H9 (cell line): ENCODE measurements around the gene ATXN7. TPM values are rescaled to one million over a fixed set of nuclear protein-coding genes. Genes with fewer than 3 reads are reported as not detected.

Experiments
- DNase-seq: peaks from one replicate; pipeline ENCODE4 v3.0.0-alpha.2; 2017
- H2AFZ ChIP-seq: one replicate; pipeline ENCODE4 v1.6.1; 2013; ENCODE audit warnings: mild to moderate bottlenecking, low read length, control low read depth, moderate library complexity
- H2AK5ac ChIP-seq: 2 replicates; pipeline ENCODE4 v1.6.1; 2013; ENCODE audit warnings: low read length, control low read depth, mixed read lengths; ENCODE audit not compliant: insufficient read length
- H2BK120ac ChIP-seq: one replicate; pipeline ENCODE4 v1.6.1; 2013; ENCODE audit warnings: low read depth, mild to moderate bottlenecking, low read length, control low read depth, inconsistent platforms; ENCODE audit not compliant: poor library complexity, severe bottlenecking
- H2BK12ac ChIP-seq: 2 replicates; pipeline ENCODE4 v1.6.1; 2013; ENCODE audit warnings: low read length, control low read depth, mixed read lengths, low read depth; ENCODE audit not compliant: insufficient read length
- H2BK15ac ChIP-seq: 2 replicates; pipeline ENCODE4 v1.6.1; 2013; ENCODE audit warnings: low read depth, low read length, control low read depth
- H2BK20ac ChIP-seq: one replicate; pipeline ENCODE4 v1.6.1; 2013; ENCODE audit warnings: low read depth, mild to moderate bottlenecking, low read length, control low read depth, inconsistent platforms; ENCODE audit not compliant: poor library complexity, severe bottlenecking
- H2BK5ac ChIP-seq: 2 replicates; pipeline ENCODE4 v1.6.1; 2013; ENCODE audit warnings: low read length, control low read depth, mixed read lengths; ENCODE audit not compliant: insufficient read length
- H3K14ac ChIP-seq: 2 replicates; pipeline ENCODE4 v1.6.1; 2013; ENCODE audit warnings: low read length, control low read depth; ENCODE audit not compliant: insufficient read depth
- H3K18ac ChIP-seq: 2 replicates; pipeline ENCODE4 v1.6.1; 2013; ENCODE audit warnings: low read depth, mild to moderate bottlenecking, mixed read lengths, low read length, control low read depth; ENCODE audit not compliant: insufficient read length
- H3K23ac ChIP-seq: 2 replicates; pipeline ENCODE4 v1.6.1; 2013; ENCODE audit warnings: low read length, control low read depth, mixed read lengths, low read depth; ENCODE audit not compliant: insufficient read length
- H3K23me2 ChIP-seq: 2 replicates; pipeline ENCODE4 v1.6.1; 2013; ENCODE audit warnings: low read depth, mild to moderate bottlenecking, mixed read lengths, low read length, control low read depth; ENCODE audit not compliant: insufficient read length, poor library complexity, severe bottlenecking
- H3K27ac ChIP-seq: 2 replicates; pipeline ENCODE4 v1.5.1; 2013; ENCODE audit warnings: low read length, control low read depth, mixed read lengths, low read depth; ENCODE audit not compliant: insufficient read length
- H3K27me3 ChIP-seq: 2 replicates; pipeline ENCODE4 v1.6.1; 2013; ENCODE audit warnings: low read length, control low read depth, inconsistent platforms; ENCODE audit not compliant: insufficient read depth
- H3K4ac ChIP-seq: 2 replicates; pipeline ENCODE4 v1.6.1; 2013; ENCODE audit warnings: low read depth, mild to moderate bottlenecking, control low read depth, inconsistent platforms, low read length, moderate library complexity
- H3K4me1 ChIP-seq: 2 replicates; pipeline ENCODE4 v1.6.1; 2013; ENCODE audit warnings: low read length, control low read depth, inconsistent platforms; ENCODE audit not compliant: insufficient read depth
- H3K4me2 ChIP-seq: 2 replicates; pipeline ENCODE4 v1.6.1; 2013; ENCODE audit warnings: low read length, control low read depth, mixed read lengths; ENCODE audit not compliant: insufficient read length, insufficient read depth
- H3K56ac ChIP-seq: 2 replicates; pipeline ENCODE4 v1.6.1; 2013; ENCODE audit warnings: low read depth, mild to moderate bottlenecking, mixed read lengths, low read length, control low read depth; ENCODE audit not compliant: insufficient read length
- H3K79me1 ChIP-seq: 2 replicates; pipeline ENCODE4 v1.6.1; 2013; ENCODE audit warnings: low read depth, mild to moderate bottlenecking, moderate library complexity, low read length, control low read depth, inconsistent platforms; ENCODE audit not compliant: insufficient read depth, poor library complexity, severe bottlenecking
- H3K79me2 ChIP-seq: 2 replicates; pipeline ENCODE4 v1.6.1; 2013; ENCODE audit warnings: low read length, control low read depth, inconsistent platforms; ENCODE audit not compliant: insufficient read depth
- H3K9ac ChIP-seq: 2 replicates; pipeline ENCODE4 v1.6.1; 2013; ENCODE audit warnings: low read length, control low read depth, mixed read lengths; ENCODE audit not compliant: insufficient read length; ENCODE audit errors: extremely low read depth
- H3K9me3 ChIP-seq: one replicate; pipeline ENCODE4 v1.6.1; 2013; ENCODE audit warnings: low read depth, low read length, inconsistent platforms; ENCODE audit not compliant: control insufficient read depth
- H3T11ph ChIP-seq: one replicate; pipeline ENCODE4 v1.6.1; 2013; ENCODE audit warnings: mild to moderate bottlenecking, low read length, control low read depth, inconsistent platforms
- H4K20me1 ChIP-seq: one replicate; pipeline ENCODE4 v1.6.1; 2013; ENCODE audit not compliant: control insufficient read depth, insufficient read length, insufficient read depth
- H4K5ac ChIP-seq: 2 replicates; pipeline ENCODE4 v1.6.1; 2013; ENCODE audit warnings: low read depth, mild to moderate bottlenecking, mixed read lengths, low read length, control low read depth; ENCODE audit not compliant: insufficient read length
- H4K8ac ChIP-seq: replicated peaks from 2 replicates; pipeline ENCODE4 v1.6.1; 2013; ENCODE audit warnings: low read length, control low read depth, mixed read lengths, low read depth; ENCODE audit not compliant: insufficient read length
- H4K91ac ChIP-seq: 2 replicates; pipeline ENCODE4 v1.6.1; 2013; ENCODE audit warnings: low read depth, mild to moderate bottlenecking, moderate library complexity, mixed read lengths, low read length, control low read depth; ENCODE audit not compliant: insufficient read length
- H3K27ac Mint-ChIP-seq, 3 experiments: 2 replicates in 2 of 3; 3 replicates in 1 of 3; pipeline ENCODE4 v1.8.0; 2020 to 2021; ENCODE audit warnings: mixed read lengths in 3 of 3, mild to moderate bottlenecking in 1 of 3, moderate library complexity in 1 of 3
- H3K27me3 Mint-ChIP-seq: 2 replicates; pipeline ENCODE4 v1.8.0; 2021; ENCODE audit warnings: low read depth, mild to moderate bottlenecking, moderate library complexity, mixed read lengths
- H3K36me3 Mint-ChIP-seq, 3 experiments: 2 replicates in 2 of 3; 3 replicates in 1 of 3; pipeline ENCODE4 v1.8.0; 2020 to 2021; ENCODE audit warnings: low read depth in 3 of 3, mixed read lengths in 3 of 3; ENCODE audit not compliant: insufficient read depth in 1 of 3
- H3K4me1 Mint-ChIP-seq, 2 experiments: 2 replicates each; pipeline ENCODE4 v1.8.0; 2020; ENCODE audit warnings: mixed read lengths in 2 of 2
- H3K4me3 Mint-ChIP-seq, 2 experiments: 2 replicates in 1 of 2; 3 replicates in 1 of 2; pipeline ENCODE4 v1.8.0; 2020 to 2021; ENCODE audit warnings: mild to moderate bottlenecking in 2 of 2, mixed read lengths in 2 of 2, moderate library complexity in 1 of 2
- H3K9me3 Mint-ChIP-seq, 2 experiments: 2 replicates in 1 of 2; 3 replicates in 1 of 2; pipeline ENCODE4 v1.8.0; 2020; ENCODE audit warnings: mild to moderate bottlenecking in 2 of 2, mixed read lengths in 2 of 2, moderate library complexity in 1 of 2
- CTCF ChIP-seq: fragments of 200-600 bp; sonication (generic); conservative IDR thresholded peaks from 3 replicates; pipeline ENCODE4 v1.8.0; 2021; ENCODE audit warnings: antibody characterized with exemption, mild to moderate bottlenecking
- WGBS: extraction: QIAGEN DNeasy Blood & Tissue Kit; methylation state at CpG from one replicate; pipeline ENCODE4 v1.1.7; 2013; ENCODE audit warnings: missing lambda C conversion rate, low lambda C conversion rate, mixed read lengths; ENCODE audit not compliant: insufficient read length; ENCODE audit errors: extremely low coverage; 5-methylcytosine and 5-hydroxymethylcytosine counted together
- total RNA-seq: library from RNA; stranded (reverse); gene quantifications from 2 replicates; pipeline ENCODE4 v1.2.1, GENCODE V29; 2021

The ATXN7 gene
- total RNA-seq, 1 experiment from 2014 or later: 21.5 TPM

GRCh38 chr3:64026346-64026745 is 162.7 kb downstream of the ATXN7 start:
- no peak overlapping the region for H2AK5ac ChIP-seq
- no peak overlapping the region for H2BK12ac ChIP-seq
- no peak overlapping the region for H3K4ac ChIP-seq
- TF ChIP-seq CTCF: no peak
- no peak overlapping the region for H4K91ac ChIP-seq
- no peaks in the 10 kb centered on the region for H4K20me1 ChIP-seq
- H3K14ac ChIP-seq: no peak overlapping the region
- H3K79me1 ChIP-seq: no peaks in the 10 kb centered on the region
- no peaks in the 10 kb centered on the region; a peak in 1 of 5 replicates for H3K9me3 Mint-ChIP-seq
- H3K56ac ChIP-seq: no peak overlapping the region
- H3K27me3 Mint-ChIP-seq: peaks cover 3% of the 10 kb centered on the region; the same call in 1 of the 2 replicates
- H3K79me2 ChIP-seq: peaks cover 11% of the 10 kb centered on the region; the same call in 1 of the 2 replicates
- 0 out of 2 replicates have a peak, but pooled peaks cover 4% of the 10 kb centered on the region for H3K4me1 ChIP-seq
- H3K9ac ChIP-seq: no peak overlapping the region
- H2AFZ ChIP-seq: no peak overlapping the region
- no peak overlapping the region for H3K18ac ChIP-seq
- peaks cover 3% of the 10 kb centered on the region for H3K23me2 ChIP-seq
- no peak overlapping the region for H3T11ph ChIP-seq
- DNase-seq: no peak
- H3K4me3 Mint-ChIP-seq: no peak overlapping the region
- peaks cover 33 to 39% of the 10 kb centered on the region in 2 experiments for H3K4me1 Mint-ChIP-seq
- H2BK120ac ChIP-seq: no peak overlapping the region
- H4K5ac ChIP-seq: no peak overlapping the region
- no peak overlapping the region for H3K23ac ChIP-seq
- H2BK5ac ChIP-seq: no peak overlapping the region
- no peaks in the 10 kb centered on the region for H3K9me3 ChIP-seq
- no peak overlapping the region for H4K8ac ChIP-seq
- no peak overlapping the region for H3K4me2 ChIP-seq
- no peak overlapping the region for H3K27ac ChIP-seq
- H3K36me3 Mint-ChIP-seq: peaks cover 8 to 12% (median 11%) of the 10 kb centered on the region in 3 experiments; a peak in 5 of 7 replicates
- no peak overlapping the region for H2BK15ac ChIP-seq
- H3K27ac Mint-ChIP-seq: no peak overlapping the region
- H2BK20ac ChIP-seq: no peak overlapping the region
- WGBS: no CpG with 5 or more reads among the region's 2 CpGs
- H3K27me3 ChIP-seq: no peaks in the 10 kb centered on the region
